GM23338 (cell line): ENCODE results near the gene SMTNL1. TPM values are rescaled to one million over a fixed set of nuclear protein-coding genes. Genes with fewer than 3 reads are reported as not detected.
A peak's percentile ranks its signal among the peaks of the same experiment; 100 is the strongest.

Experiments used
- ATAC-seq: fragments of 200-7000 bp; cut with Tn5 transposase; 3 replicates; pipeline ENCODE4 v1.9.1; 2020
- DNase-seq: peaks from one replicate; pipeline ENCODE4 v3.0.0-alpha.2; 2015; ENCODE audit warnings: low spot score
- H2AFZ ChIP-seq: fragments of 200-600 bp; sonication (generic); 2 replicates; pipeline ENCODE4 v1.8.0; 2016; ENCODE audit warnings: antibody characterized with exemption, mild to moderate bottlenecking, moderate library complexity
- H3F3A ChIP-seq: fragments of 200-600 bp; sonication (generic); replicated peaks from 2 replicates; pipeline ENCODE4 v1.8.0; 2017; ENCODE audit warnings: antibody characterized with exemption, mixed run types, low read depth
- H3K27ac ChIP-seq: fragments of 200-600 bp; sonication (generic); 2 replicates; pipeline ENCODE4 v1.6.1; 2016; ENCODE audit warnings: low read depth
- H3K27me3 ChIP-seq: fragments of 200-600 bp; sonication (generic); 2 replicates; pipeline ENCODE4 v1.8.0; 2016; ENCODE audit warnings: mild to moderate bottlenecking, mixed run types, moderate library complexity; ENCODE audit not compliant: insufficient read depth
- H3K36me3 ChIP-seq: fragments of 200-600 bp; sonication (generic); 2 replicates; pipeline ENCODE4 v1.8.0; 2016; ENCODE audit warnings: mild to moderate bottlenecking; ENCODE audit not compliant: insufficient read depth
- H3K4me1 ChIP-seq: fragments of 200-600 bp; sonication (generic); 2 replicates; pipeline ENCODE4 v1.8.0; 2016; ENCODE audit warnings: mild to moderate bottlenecking, moderate library complexity; ENCODE audit not compliant: insufficient read depth
- H3K4me2 ChIP-seq: fragments of 200-600 bp; sonication (generic); 2 replicates; pipeline ENCODE4 v1.7.1; 2017; ENCODE audit warnings: mixed run types
- H3K4me3 ChIP-seq: fragments of 200-600 bp; sonication (generic); 2 replicates; pipeline ENCODE4 v1.6.1; 2016; ENCODE audit warnings: mixed run types
- H3K79me2 ChIP-seq: fragments of 200-600 bp; sonication (generic); replicated peaks from 2 replicates; pipeline ENCODE4 v1.8.0; 2017; ENCODE audit warnings: mild to moderate bottlenecking; ENCODE audit not compliant: insufficient read depth
- H3K9me2 ChIP-seq: fragments of 200-600 bp; sonication (generic); 2 replicates; pipeline ENCODE4 v1.8.0; 2017; ENCODE audit not compliant: insufficient read depth
- H4K20me1 ChIP-seq: fragments of 200-600 bp; sonication (generic); replicated peaks from 2 replicates; pipeline ENCODE4 v1.8.0; 2017; ENCODE audit warnings: mild to moderate bottlenecking; ENCODE audit not compliant: insufficient read depth
- H3K27ac Mint-ChIP-seq: 2 replicates; pipeline ENCODE4 v1.8.0; 2020; ENCODE audit warnings: inconsistent platforms, mild to moderate bottlenecking, moderate library complexity, mixed read lengths
- H3K27me3 Mint-ChIP-seq: 3 replicates; pipeline ENCODE4 v1.8.0; 2022; ENCODE audit warnings: low read depth, mild to moderate bottlenecking, moderate library complexity, mixed read lengths, inconsistent platforms; ENCODE audit not compliant: insufficient read depth, poor library complexity
- H3K36me3 Mint-ChIP-seq: 3 replicates; pipeline ENCODE4 v1.8.0; 2021; ENCODE audit warnings: low read depth, mild to moderate bottlenecking, inconsistent platforms, moderate library complexity, mixed read lengths
- H3K4me1 Mint-ChIP-seq: 3 replicates; pipeline ENCODE4 v1.8.0; 2020; ENCODE audit warnings: mild to moderate bottlenecking, inconsistent platforms, mixed read lengths
- H3K4me3 Mint-ChIP-seq: 3 replicates; pipeline ENCODE4 v1.8.0; 2021; ENCODE audit warnings: moderate library complexity, mild to moderate bottlenecking, inconsistent platforms, mixed read lengths
- H3K9me3 Mint-ChIP-seq: 3 replicates; pipeline ENCODE4 v1.8.0; 2020; ENCODE audit warnings: moderate library complexity, mild to moderate bottlenecking, inconsistent platforms, mixed read lengths
- CREB1 ChIP-seq: fragments of 250-450 bp; sonication (Bioruptor Pico); IDR thresholded peaks from 2 replicates; pipeline ENCODE4 v1.5.0; 2020; ENCODE audit warnings: low read depth, mild to moderate bottlenecking, moderate library complexity
- EZH2phosphoT487 ChIP-seq: fragments of 200-600 bp; sonication (generic); IDR thresholded peaks from one replicate; pipeline ENCODE4 v1.8.1; 2018; ENCODE audit warnings: antibody characterized with exemption; ENCODE audit not compliant: unreplicated experiment
- JUNB ChIP-seq: IDR thresholded peaks from one replicate; pipeline ENCODE4 v1.6.1; 2016; ENCODE audit warnings: antibody characterized with exemption; ENCODE audit not compliant: unreplicated experiment
- NANOG ChIP-seq: IDR thresholded peaks from 2 replicates; pipeline ENCODE4 v1.6.1; 2016; ENCODE audit warnings: antibody characterized with exemption, borderline replicate concordance
- POLR2AphosphoS5 ChIP-seq: IDR thresholded peaks from 2 replicates; pipeline ENCODE4 v1.6.1; 2016; ENCODE audit warnings: antibody characterized with exemption, low read depth
- STAT1 ChIP-seq: IDR thresholded peaks from one replicate; pipeline ENCODE4 v1.6.1; 2016; ENCODE audit warnings: antibody characterized with exemption; ENCODE audit not compliant: unreplicated experiment
- ZNF114 ChIP-seq: fragments of 250-450 bp; sonication (Bioruptor Pico); IDR thresholded peaks from 2 replicates; pipeline ENCODE4 v1.5.0; 2020; ENCODE audit warnings: mild to moderate bottlenecking, moderate library complexity
- ZNF331 ChIP-seq: fragments of 250-450 bp; sonication (Bioruptor Pico); IDR thresholded peaks from 2 replicates; pipeline ENCODE4 v1.5.0; 2020; ENCODE audit warnings: low read depth, mild to moderate bottlenecking, moderate library complexity
- polyA plus RNA-seq: library from polyadenylated mRNA; unstranded; fragments of >200 nt; fragmentation: Nextera tagmentation; extraction: Ambion mirVana; gene quantifications from 2 replicates; pipeline ENCODE4 v1.2.1, GENCODE V29; 2016
- total RNA-seq: library from RNA; depleted of rRNA; stranded (reverse); fragments of >200 nt; shearing (Covaris generic); gene quantifications from 2 replicates; pipeline ENCODE4 v1.2.3, GENCODE V29; 2014
- TF ChIP-seq, protein P1 (sequence below): IDR thresholded peaks from one replicate; pipeline ENCODE4 v1.6.1; 2018; ENCODE audit warnings: antibody characterized with exemption; ENCODE audit not compliant: unreplicated experiment
- TF ChIP-seq, protein P2 (sequence below): IDR thresholded peaks from 2 replicates; pipeline ENCODE4 v1.6.1; 2016; ENCODE audit warnings: antibody characterized with exemption

The SMTNL1 gene
- total and polyA plus RNA-seq, 2 experiments from 2014 or later = 0.31 to 0.70 TPM

DNA sequence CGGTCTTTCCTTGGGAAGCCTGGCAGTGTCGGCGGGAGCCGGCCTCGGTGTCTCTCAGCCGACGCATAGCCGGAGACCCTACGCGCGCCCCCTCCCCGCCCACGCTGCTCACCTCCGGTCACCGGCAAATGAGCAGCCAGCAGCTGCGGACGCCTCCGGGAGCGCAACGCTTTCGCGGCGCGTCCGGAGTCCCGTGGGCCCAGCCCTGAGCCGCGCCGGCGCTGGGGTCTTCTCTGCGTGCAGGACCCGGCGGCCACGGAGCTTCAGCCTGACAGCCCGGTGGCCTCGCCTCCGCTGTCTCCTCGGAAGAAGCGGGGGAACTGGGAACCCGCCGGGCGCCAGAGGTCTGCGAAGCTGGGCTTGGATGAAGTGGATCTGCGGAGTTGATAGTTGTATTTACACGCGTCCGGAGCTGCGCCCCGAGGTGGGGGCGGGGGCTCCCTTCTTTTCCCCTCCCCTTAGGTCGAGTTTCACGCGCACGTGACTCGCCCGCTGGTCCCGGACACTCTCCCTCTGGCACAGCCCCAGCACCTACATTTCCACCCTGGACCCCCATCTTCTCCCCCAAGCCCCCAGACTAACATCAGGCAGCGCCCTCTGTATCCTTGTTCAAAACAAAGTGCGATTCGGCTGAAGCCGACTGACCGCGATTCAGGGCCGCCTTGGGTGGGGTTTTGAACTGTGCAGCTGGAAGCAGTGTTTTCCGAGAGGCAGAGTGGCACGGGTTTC lies 21.9 kb upstream of the SMTNL1 start, which contains the start of gene SLC43A1:
Gene SLC43A1 (minus strand): TSS at position 371 of the 729 bp plus-strand sequence. CDS start 1,591 bp downstream, outside the sequence.
- peak within 1 kb of the TSS; percentile 86 for H3K4me3 ChIP-seq
- H3K27ac ChIP-seq = no peak within 1 kb of the TSS
- H3K9me2 ChIP-seq = no peaks in the 10 kb centered on the region
- peaks cover 6% of the 10 kb centered on the region; the same call in 1 of the 2 replicates for H3F3A ChIP-seq
- H4K20me1 ChIP-seq = no peaks in the 10 kb centered on the region
- ATAC-seq (peak; percentile 38), DNase-seq (peak; percentile 57)
- H3K79me2 ChIP-seq = peaks cover 24% of the 10 kb centered on the region
- Mint-ChIP-seq H3K27me3 (peaks cover 16% of the 10 kb centered on the region), H3K27ac (0 out of 2 replicates have a peak within 1 kb of the TSS, but pooled peaks have one; percentile 10), H3K36me3 (peaks cover 16% of the 10 kb centered on the region), H3K4me3 (peak within 1 kb of the TSS; percentile 89), H3K4me1 (peaks cover 26% of the 10 kb centered on the region), H3K9me3 (no peaks in the 10 kb centered on the region; the same call in 2 of the 3 replicates)
- H3K4me1 ChIP-seq = peaks cover 11% of the 10 kb centered on the region
- H2AFZ ChIP-seq = peak within 1 kb of the TSS; percentile 96
- H3K27me3 ChIP-seq = peaks cover 17% of the 10 kb centered on the region
- H3K4me2 ChIP-seq = peak within 1 kb of the TSS; percentile 97
- no peaks in the 10 kb centered on the region for H3K36me3 ChIP-seq
- TF ChIP-seq CREB1 (CRISPR knock-in tag) = no peak
- TF ChIP-seq, protein P1, sequence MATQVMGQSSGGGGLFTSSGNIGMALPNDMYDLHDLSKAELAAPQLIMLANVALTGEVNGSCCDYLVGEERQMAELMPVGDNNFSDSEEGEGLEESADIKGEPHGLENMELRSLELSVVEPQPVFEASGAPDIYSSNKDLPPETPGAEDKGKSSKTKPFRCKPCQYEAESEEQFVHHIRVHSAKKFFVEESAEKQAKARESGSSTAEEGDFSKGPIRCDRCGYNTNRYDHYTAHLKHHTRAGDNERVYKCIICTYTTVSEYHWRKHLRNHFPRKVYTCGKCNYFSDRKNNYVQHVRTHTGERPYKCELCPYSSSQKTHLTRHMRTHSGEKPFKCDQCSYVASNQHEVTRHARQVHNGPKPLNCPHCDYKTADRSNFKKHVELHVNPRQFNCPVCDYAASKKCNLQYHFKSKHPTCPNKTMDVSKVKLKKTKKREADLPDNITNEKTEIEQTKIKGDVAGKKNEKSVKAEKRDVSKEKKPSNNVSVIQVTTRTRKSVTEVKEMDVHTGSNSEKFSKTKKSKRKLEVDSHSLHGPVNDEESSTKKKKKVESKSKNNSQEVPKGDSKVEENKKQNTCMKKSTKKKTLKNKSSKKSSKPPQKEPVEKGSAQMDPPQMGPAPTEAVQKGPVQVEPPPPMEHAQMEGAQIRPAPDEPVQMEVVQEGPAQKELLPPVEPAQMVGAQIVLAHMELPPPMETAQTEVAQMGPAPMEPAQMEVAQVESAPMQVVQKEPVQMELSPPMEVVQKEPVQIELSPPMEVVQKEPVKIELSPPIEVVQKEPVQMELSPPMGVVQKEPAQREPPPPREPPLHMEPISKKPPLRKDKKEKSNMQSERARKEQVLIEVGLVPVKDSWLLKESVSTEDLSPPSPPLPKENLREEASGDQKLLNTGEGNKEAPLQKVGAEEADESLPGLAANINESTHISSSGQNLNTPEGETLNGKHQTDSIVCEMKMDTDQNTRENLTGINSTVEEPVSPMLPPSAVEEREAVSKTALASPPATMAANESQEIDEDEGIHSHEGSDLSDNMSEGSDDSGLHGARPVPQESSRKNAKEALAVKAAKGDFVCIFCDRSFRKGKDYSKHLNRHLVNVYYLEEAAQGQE = no peak
- TF ChIP-seq ZNF331 (CRISPR knock-in tag) = no peak
- TF ChIP-seq POLR2AphosphoS5 = peak; percentile 63
- TF ChIP-seq, protein P2, sequence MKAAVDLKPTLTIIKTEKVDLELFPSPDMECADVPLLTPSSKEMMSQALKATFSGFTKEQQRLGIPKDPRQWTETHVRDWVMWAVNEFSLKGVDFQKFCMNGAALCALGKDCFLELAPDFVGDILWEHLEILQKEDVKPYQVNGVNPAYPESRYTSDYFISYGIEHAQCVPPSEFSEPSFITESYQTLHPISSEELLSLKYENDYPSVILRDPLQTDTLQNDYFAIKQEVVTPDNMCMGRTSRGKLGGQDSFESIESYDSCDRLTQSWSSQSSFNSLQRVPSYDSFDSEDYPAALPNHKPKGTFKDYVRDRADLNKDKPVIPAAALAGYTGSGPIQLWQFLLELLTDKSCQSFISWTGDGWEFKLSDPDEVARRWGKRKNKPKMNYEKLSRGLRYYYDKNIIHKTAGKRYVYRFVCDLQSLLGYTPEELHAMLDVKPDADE = 0 out of 2 replicates have a peak, but pooled peaks have one; percentile 33
- no peak for TF ChIP-seq NANOG

DNA sequence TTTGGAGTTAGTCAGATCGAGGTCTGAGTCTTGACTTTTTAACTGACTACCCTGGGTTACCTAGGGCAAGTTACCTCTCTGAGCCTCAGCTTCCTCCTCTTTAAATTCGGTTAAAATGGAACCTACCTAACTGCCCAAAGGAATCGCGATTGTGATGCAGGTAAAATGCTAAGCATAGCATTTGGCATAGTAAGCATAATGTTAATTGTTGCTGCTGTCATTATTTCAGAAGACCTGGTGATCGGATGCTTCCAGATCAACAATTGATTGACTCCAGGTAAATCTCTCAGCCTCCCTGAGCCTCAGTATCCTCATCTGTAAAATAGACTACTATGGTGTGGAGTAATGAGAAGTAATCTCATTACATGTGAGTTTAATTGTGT lies 21.3 kb upstream of the SMTNL1 start:
- peak; percentile 50 for DNase-seq
- peaks cover 19% of the 10 kb centered on the region for H3K79me2 ChIP-seq
- peak overlapping the region; percentile 14; the same call in 1 of the 2 replicates for H2AFZ ChIP-seq
- Mint-ChIP-seq H3K27me3 (peaks cover 16% of the 10 kb centered on the region), H3K36me3 (peaks cover 16% of the 10 kb centered on the region), H3K9me3 (no peaks in the 10 kb centered on the region; the same call in 2 of the 3 replicates), H3K27ac (no peak overlapping the region), H3K4me3 (peak overlapping the region; percentile 89), H3K4me1 (peaks cover 26% of the 10 kb centered on the region)
- H4K20me1 ChIP-seq = no peaks in the 10 kb centered on the region
- ATAC-seq = no peak
- H3K27ac ChIP-seq = no peak overlapping the region
- H3K4me2 ChIP-seq = peak overlapping the region; percentile 97
- peaks cover 6% of the 10 kb centered on the region; the same call in 1 of the 2 replicates for H3F3A ChIP-seq
- peaks cover 11% of the 10 kb centered on the region for H3K4me1 ChIP-seq
- H3K27me3 ChIP-seq = peaks cover 17% of the 10 kb centered on the region
- H3K9me2 ChIP-seq = no peaks in the 10 kb centered on the region
- H3K4me3 ChIP-seq = peak overlapping the region; percentile 86
- H3K36me3 ChIP-seq = no peaks in the 10 kb centered on the region
- TF ChIP-seq ZNF114 (CRISPR knock-in tag) = no peak
- no peak for TF ChIP-seq STAT1
- no peak for TF ChIP-seq JUNB
- TF ChIP-seq EZH2phosphoT487 = no peak
